GM06990 (cell line): ENCODE measurements around the gene TACR1.

ENCODE experiments used
- DNase-seq: peaks from one replicate; pipeline ENCODE4 v3.0.0-alpha.2; 2011; ENCODE audit not compliant: insufficient read length; ENCODE audit errors: extremely low read depth
- H3K27me3 ChIP-seq: replicated peaks from 2 replicates; pipeline ENCODE4 v1.6.0; 2011; ENCODE audit warnings: low read length; ENCODE audit not compliant: control insufficient read depth, insufficient read depth
- H3K36me3 ChIP-seq: 2 replicates; pipeline ENCODE4 v1.5.1; 2011; ENCODE audit warnings: low read length; ENCODE audit not compliant: control insufficient read depth, insufficient read depth
- H3K4me3 ChIP-seq: replicated peaks from 2 replicates; pipeline ENCODE4 v1.5.1; 2011; ENCODE audit warnings: low read depth, mild to moderate bottlenecking, control low read depth, low read length
- CTCF ChIP-seq: IDR thresholded peaks from 2 replicates; pipeline ENCODE4 v1.5.1; 2011; ENCODE audit warnings: low read length, control low read depth, mild to moderate bottlenecking, inconsistent platforms; ENCODE audit not compliant: insufficient read depth, poor library complexity, severe bottlenecking

TACR1 gene

GRCh38 chr2:75044291-75044690 lies 155.0 kb downstream of the TACR1 start:
- Histone ChIP-seq H3K4me3 (no peak overlapping the region), H3K27me3 (no peaks in the 10 kb centered on the region), H3K36me3 (no peaks in the 10 kb centered on the region)
- DNase-seq, result no peak
- TF ChIP-seq CTCF, result no peak

DNA sequence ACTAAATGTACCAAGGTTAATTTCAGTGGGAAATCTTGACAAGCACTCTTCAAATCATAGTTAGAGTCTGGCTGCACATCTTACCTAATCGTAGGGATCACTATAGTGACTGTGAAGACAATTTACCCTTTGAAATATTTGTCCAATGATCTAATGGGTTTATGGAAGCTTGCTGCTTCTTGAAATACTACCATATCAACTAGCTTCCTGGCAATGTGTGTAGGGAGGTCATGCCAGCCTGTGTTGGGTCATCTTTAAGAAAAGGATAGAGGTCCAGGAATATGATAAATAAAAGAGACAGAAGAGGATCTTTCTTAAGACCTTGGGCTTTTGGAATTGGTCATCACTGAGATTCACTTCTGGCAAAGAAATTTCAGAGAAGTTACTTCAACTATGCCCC lies 156.5 kb downstream of the TACR1 start:
- no peak for DNase-seq
- H3K27me3 ChIP-seq, result no peaks in the 10 kb centered on the region

DNA sequence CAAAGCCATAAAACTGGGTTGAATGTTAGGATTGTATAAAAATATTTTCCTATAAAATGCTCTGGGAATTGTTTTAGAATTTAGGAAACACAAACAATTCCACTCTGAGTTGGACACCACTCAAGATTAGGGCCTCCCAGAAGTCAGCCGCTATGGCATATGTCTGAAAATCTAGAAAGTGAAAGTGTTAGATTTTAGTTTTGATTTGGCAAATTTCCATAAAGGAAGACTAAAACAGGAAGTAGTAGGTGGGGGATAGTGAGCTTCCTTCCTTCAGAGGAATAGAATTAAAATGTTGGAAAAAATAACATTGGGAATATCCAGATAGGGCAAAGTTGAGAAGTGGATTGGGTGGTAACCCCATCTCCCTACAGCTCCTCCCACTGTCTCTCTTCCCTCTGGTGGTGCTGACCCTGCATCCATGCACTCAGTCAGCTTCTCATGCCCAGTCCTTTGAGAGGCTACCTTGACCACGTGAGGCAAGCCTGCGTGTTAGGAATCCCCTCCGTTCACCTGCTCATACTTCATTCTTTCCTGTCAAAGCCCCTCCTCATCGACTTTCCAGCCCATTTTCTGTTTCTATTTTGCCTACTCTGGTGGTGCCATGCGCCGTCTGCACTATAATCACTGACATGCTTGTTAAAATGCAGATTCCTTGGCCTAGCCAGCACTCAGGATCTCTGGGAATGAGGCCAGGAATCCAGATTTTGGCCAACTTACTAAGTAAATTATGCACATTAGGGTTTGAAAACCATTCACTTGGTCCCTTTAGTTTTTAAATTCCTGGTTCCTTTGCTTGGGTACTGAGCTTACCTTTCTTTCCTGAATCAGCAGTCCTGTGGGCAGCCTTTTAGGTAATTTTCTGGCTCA lies 157.4 kb downstream of the TACR1 start:
- no peak for DNase-seq
- TF ChIP-seq CTCF, result no peak
- H3K4me3 ChIP-seq, result no peak overlapping the region
- no peaks in the 10 kb centered on the region for H3K27me3 ChIP-seq
- no peaks in the 10 kb centered on the region for H3K36me3 ChIP-seq

More for the DNA sequence above, 156.5 kb downstream of the TACR1 start:
- no peaks in the 10 kb centered on the region for H3K36me3 ChIP-seq
- TF ChIP-seq CTCF, result no peak
- H3K4me3 ChIP-seq, result no peak overlapping the region

DNA sequence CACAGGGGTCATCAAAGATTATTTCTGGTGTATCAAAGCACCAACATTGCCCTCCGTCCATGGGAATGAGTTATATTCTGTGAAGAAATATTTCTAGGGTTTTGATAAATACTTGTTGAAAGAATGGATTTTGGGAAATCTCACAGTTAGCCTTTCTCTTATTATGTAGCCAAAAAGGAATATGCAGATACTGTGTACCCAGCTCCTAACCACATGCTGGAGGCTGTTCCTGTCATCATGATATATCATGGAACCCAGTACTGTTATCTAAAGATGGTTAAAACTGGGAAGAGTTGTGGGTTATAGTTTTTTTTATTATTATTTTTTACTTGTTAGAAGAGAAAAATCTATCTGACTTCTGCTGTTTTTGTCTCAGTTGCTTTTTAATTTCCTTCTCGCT lies 158.1 kb downstream of the TACR1 start:
- Histone ChIP-seq H3K36me3 (no peaks in the 10 kb centered on the region), H3K27me3 (no peaks in the 10 kb centered on the region), H3K4me3 (no peak overlapping the region)
- DNase-seq, result no peak
- no peak for TF ChIP-seq CTCF

DNA sequence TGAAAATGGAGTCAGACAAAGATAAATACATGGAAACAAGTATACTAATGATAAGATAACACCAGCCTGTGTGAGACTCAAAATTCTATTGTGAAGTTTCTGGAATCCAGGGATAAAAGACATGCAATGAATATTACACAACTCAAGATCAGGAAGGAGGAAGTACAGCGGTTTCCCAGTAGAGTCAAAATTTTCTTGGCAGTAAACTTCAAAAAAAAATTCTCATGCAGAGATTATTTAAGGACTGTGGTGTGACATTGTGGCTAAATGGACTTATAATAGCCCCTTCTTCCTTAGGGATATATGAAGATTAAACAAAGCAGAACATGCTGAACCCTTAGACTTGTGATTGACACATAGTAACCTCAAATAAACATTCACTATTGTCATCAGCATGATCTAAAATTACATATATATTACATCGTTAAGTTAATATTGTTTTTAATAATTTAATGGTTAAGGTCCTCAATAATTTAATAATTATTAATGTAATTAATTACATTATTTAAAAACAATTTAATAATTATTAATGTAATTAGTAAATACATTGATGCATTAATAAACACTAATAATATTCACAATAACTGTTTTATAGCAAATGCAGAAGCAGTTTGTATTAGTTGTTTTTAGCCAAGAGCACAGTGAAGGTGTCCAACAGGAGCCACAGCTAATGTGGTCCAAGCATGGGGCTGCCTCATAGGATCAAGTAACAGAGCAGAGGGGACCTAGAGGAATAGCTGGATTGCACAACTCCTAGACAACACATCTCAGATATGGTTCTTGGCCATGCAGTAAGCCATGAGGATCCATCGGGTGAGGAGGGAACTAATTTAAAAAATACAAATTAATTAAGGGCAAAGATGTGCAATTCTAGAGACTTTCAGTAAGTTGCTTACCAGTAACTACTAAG lies 163.6 kb downstream of the TACR1 start:
- no peak overlapping the region for H3K4me3 ChIP-seq
- TF ChIP-seq CTCF, result no peak
- H3K36me3 ChIP-seq, result no peaks in the 10 kb centered on the region
- DNase-seq, result no peak
- H3K27me3 ChIP-seq, result no peaks in the 10 kb centered on the region
